GM12892 (cell line): Measurements from ENCODE around the gene USP46.

Experiments
- DNase-seq: peaks from one replicate; pipeline ENCODE4 v3.0.0; 2011; ENCODE audit not compliant: insufficient read length
- FAIRE-seq: peaks from 2 replicates; lab custom pipeline; 2011; peaks lifted over from hg19 to GRCh38; lab: Jason Lieb, UNC
- POLR2A ChIP-seq: IDR thresholded peaks from 2 replicates; pipeline ENCODE4 v1.6.1; 2011; ENCODE audit warnings: low read depth, low read length, control low read depth
- POLR2AphosphoS5 ChIP-seq: IDR thresholded peaks from 2 replicates; pipeline ENCODE4 v1.6.1; 2011; ENCODE audit warnings: low read depth, low read length, control low read depth
- TAF1 ChIP-seq: IDR thresholded peaks from 2 replicates; pipeline ENCODE4 v1.6.1; 2011; ENCODE audit warnings: low read depth, mild to moderate bottlenecking, control low read depth, low read length, borderline replicate concordance

USP46 gene

DNA sequence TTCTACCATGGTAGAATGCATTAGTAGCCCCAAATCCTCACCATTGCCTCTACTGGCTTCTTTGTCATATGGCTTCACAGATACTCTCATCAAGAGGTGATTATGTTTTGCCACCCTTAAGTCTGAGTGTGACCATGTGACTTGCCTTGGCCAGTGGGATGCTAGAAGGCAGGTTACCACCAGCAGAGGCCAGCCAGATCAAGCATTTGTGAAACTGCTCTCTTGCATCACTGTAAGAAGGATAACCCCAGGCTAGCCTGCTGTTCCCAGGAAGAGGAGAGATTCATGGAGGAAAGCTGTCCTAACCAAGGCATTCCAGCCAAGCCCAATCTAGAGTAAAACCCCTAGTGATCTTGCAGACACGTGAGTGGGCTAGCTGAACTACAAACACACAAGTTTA is 46.8 kb downstream of the USP46 start:
- FAIRE-seq = no peak
- no peak for DNase-seq
- no peak for TF ChIP-seq POLR2AphosphoS5
- TF ChIP-seq POLR2A = no peak
- no peak for TF ChIP-seq TAF1

- FAIRE-seq = no peak
- TF ChIP-seq TAF1 (no peak), POLR2AphosphoS5 (no peak), POLR2A (no peak)
- DNase-seq = no peak
Measured at GRCh38 chr4:52611030-52611555, 48.0 kb downstream of the USP46 start.

- no peak for DNase-seq
- TF ChIP-seq POLR2AphosphoS5 = no peak
- no peak for TF ChIP-seq TAF1
- TF ChIP-seq POLR2A = no peak
- no peak for FAIRE-seq
Measured at GRCh38 chr4:52606726-52607125, 52.4 kb downstream of the USP46 start.

DNA sequence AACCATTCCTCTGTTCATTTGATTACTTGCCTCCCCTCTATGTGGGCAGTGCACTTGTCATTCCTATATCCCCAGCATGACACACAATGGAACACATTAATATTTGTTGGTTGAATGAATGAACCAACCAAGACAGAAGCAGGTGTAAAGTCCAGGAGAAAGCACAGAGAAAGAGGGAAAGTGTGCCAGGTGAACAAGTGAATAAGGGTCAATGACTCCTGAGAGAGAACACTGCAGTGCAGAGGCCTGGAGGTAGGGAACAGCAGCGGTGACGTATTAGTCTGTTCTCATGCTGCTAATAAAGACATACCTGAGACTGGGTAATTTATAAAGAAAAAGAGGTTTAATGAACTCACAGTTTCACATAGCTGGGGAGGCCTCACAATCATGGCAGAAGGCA is 53.1 kb downstream of the USP46 start:
- FAIRE-seq (no peak), DNase-seq (no peak)
- TF ChIP-seq POLR2A = no peak
- TF ChIP-seq POLR2AphosphoS5 = no peak
- TF ChIP-seq TAF1 = no peak

- FAIRE-seq (no peak), DNase-seq (no peak)
- TF ChIP-seq POLR2A (no peak), TAF1 (no peak), POLR2AphosphoS5 (no peak)
Measured at GRCh38 chr4:52604215-52604614, 54.9 kb downstream of the USP46 start.

DNA sequence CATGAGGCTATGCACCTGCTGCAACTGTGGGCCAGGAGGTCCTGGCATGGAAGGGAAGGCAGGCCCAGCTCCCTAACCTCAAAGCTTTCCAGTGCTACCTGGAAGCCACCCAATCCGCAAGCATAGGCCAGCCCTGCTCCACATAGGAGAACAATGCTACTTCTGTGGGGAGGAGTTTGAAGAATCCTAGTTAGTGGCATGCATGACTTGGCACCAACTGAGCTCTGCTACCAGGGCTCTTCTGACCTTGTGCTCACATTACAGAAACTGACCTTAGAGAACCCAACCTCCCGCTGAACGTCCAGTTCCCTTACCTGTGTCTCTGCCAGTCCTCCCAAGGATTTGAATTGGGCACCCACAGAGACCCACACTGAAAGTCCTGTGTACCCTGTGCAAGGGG is 58.8 kb downstream of the USP46 start:
- DNase-seq (no peak), FAIRE-seq (no peak)
- TF ChIP-seq TAF1 (no peak), POLR2A (no peak), POLR2AphosphoS5 (no peak)

DNA sequence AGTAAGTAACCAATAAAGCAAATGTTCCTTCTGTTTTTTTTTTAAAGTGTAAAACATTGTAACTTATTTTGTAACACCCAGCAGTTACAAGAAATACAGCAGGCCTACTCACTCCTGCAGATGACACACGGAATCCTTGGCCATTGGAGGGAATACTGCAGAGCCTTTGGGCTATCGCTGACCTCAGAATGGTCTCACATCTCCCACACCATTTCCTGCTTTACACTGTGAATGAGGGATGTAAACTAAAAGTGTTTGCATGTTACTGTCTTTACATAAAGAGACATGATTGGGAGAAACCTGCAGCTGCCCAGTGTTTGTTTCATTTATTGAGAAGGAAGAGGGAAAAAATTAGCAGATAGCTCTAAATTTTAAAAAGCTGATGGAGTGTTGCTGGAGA is 64.1 kb downstream of the USP46 start:
- TF ChIP-seq TAF1 (no peak), POLR2AphosphoS5 (no peak), POLR2A (no peak)
- DNase-seq (no peak), FAIRE-seq (no peak)

GRCh38 chr4:52592287-52592686 is 66.8 kb downstream of the USP46 start:
- FAIRE-seq (no peak), DNase-seq (no peak)
- no peak for TF ChIP-seq POLR2A
- TF ChIP-seq POLR2AphosphoS5 = no peak

GRCh38 chr4:52588771-52589591 is 70.1 kb downstream of the USP46 start:
- no peak for FAIRE-seq
- no peak for DNase-seq

GRCh38 chr4:52588097-52588496 is 71.0 kb downstream of the USP46 start:
- no peak for TF ChIP-seq POLR2A
- TF ChIP-seq POLR2AphosphoS5 = no peak
- TF ChIP-seq TAF1 = no peak
- peak; percentile 7 for DNase-seq
- peak; percentile 71 for FAIRE-seq

More at GRCh38 chr4:52588771-52589591, 70.1 kb downstream of the USP46 start:
- no peak for TF ChIP-seq POLR2A
- TF ChIP-seq TAF1 = no peak
- no peak for TF ChIP-seq POLR2AphosphoS5

GRCh38 chr4:52586069-52586468 is 73.0 kb downstream of the USP46 start:
- no peak for DNase-seq
- no peak for TF ChIP-seq POLR2AphosphoS5
- TF ChIP-seq POLR2A = no peak
- no peak for TF ChIP-seq TAF1
- no peak for FAIRE-seq

DNA sequence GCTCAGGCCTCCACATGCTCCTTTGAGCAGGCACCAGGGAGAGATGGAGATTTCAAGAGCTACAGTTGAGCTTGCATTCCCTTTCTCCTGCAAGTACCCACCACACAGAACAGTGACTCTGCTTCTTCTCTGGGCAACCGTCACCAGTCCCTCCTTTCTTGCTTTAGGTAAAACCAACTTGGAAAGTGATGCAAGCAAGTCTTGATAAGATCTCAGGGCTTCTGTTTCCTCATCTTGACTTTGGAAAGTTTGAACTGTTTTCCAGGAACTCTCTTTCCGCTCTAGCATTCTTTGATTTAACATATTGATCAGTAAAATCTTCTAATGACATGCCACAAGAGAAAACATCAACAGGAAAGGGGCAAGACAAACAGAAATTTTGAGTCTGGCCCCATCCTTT is 73.7 kb downstream of the USP46 start:
- no peak for DNase-seq
- no peak for FAIRE-seq
- TF ChIP-seq TAF1 (no peak), POLR2AphosphoS5 (no peak), POLR2A (no peak)
